Esophagus squamous epithelium (tissue), 4 donors: Measurements from ENCODE around the gene SIGLEC1.

Source experiments
- CTCF ChIP-seq, 6 experiments: fragments of 450-650 bp in 4 of 6; fragments of 200-600 bp in 2 of 6; sonication (generic) in 2 of 6; IDR thresholded peaks; one replicate each; pipeline ENCODE4 v1.5.1; 2016 to 2019; ENCODE audit warnings: antibody characterized with exemption in 6 of 6, mild to moderate bottlenecking in 4 of 6, moderate library complexity in 4 of 6
- POLR2A ChIP-seq, 4 donors: fragments of 450-650 bp; IDR thresholded peaks; one replicate each; pipeline ENCODE4 v1.6.1; 2017; ENCODE audit warnings: antibody characterized with exemption in 4 of 4, mild to moderate bottlenecking in 4 of 4, moderate library complexity in 3 of 4

- no peak for TF ChIP-seq CTCF (IDR thresholded peaks at IDR 0.05)
- TF ChIP-seq POLR2A (IDR thresholded peaks at IDR 0.05): no peak
Observed at GRCh38 chr20:3678198-3678597, 34.2 kb downstream of the SIGLEC1 start.
